ENCODE data around the gene RBMS2. TPM values are rescaled to one million over a fixed set of nuclear protein-coding genes. Genes with fewer than 3 reads are reported as not detected.

The RBMS2 gene
- total RNA-seq, 1 donor from 2014 or later: 129 TPM

GRCh38 chr12:56644654-56645053 is 123.0 kb downstream of the RBMS2 start:
- H3K27me3 ChIP-seq (ENCODE audit: low read depth): no peaks in the 10 kb centered on the region
- H3K9me3 ChIP-seq: no peaks in the 10 kb centered on the region
- peaks cover 49% of the 10 kb centered on the region for H3K36me3 ChIP-seq
- ATAC-seq: no peak
- H3K27ac ChIP-seq: peak overlapping the region; percentile 92
- no peak for DNase-seq
- H3K4me1 ChIP-seq: peaks cover 26% of the 10 kb centered on the region
- TF ChIP-seq, protein P1, sequence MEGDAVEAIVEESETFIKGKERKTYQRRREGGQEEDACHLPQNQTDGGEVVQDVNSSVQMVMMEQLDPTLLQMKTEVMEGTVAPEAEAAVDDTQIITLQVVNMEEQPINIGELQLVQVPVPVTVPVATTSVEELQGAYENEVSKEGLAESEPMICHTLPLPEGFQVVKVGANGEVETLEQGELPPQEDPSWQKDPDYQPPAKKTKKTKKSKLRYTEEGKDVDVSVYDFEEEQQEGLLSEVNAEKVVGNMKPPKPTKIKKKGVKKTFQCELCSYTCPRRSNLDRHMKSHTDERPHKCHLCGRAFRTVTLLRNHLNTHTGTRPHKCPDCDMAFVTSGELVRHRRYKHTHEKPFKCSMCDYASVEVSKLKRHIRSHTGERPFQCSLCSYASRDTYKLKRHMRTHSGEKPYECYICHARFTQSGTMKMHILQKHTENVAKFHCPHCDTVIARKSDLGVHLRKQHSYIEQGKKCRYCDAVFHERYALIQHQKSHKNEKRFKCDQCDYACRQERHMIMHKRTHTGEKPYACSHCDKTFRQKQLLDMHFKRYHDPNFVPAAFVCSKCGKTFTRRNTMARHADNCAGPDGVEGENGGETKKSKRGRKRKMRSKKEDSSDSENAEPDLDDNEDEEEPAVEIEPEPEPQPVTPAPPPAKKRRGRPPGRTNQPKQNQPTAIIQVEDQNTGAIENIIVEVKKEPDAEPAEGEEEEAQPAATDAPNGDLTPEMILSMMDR (IDR thresholded peaks at IDR 0.05): no peak
- intact Hi-C loops (cut with DNase I): no loop called here
- peak overlapping the region; percentile 83 for H3K4me3 ChIP-seq

DNA sequence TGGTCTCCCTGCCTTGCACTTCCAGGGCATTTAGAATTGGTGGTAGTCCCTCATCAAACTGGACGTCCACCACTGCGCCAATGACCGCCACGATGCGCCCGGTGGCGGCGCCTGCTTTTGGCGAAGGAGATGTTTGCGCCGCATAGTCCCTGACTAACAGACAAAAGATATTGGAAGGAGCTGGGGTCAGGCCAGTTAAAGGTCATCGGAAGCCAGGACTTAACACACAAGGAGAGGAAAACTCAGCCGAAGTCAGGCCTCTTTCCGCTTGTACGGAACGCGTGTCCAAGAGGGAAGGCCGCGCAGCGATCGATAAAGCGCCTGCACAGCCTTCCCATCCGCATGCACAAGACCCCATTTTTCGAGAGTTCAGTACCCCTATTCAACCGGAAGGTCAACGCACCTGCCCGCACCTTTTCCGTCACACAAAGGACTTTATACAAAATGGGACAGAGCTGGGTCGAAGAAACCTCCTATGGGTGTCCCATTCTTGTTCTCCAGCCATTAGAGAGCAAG is 123.6 kb downstream of the RBMS2 start:
- ATAC-seq (peak; percentile 2 to 28), DNase-seq (no peak)
- no peaks in the 10 kb centered on the region for H3K9me3 ChIP-seq
- intact Hi-C loops (cut with DNase I): no loop called here
- peaks cover 26% of the 10 kb centered on the region for H3K4me1 ChIP-seq
- H3K36me3 ChIP-seq: peaks cover 43% of the 10 kb centered on the region
- peak overlapping the region; percentile 92 for H3K27ac ChIP-seq
- no peaks in the 10 kb centered on the region for H3K27me3 ChIP-seq (ENCODE audit: low read depth)
- TF ChIP-seq, protein P1 (IDR thresholded peaks at IDR 0.05): no peak
- H3K4me3 ChIP-seq: peak overlapping the region; percentile 83

Other genes starting within 250 kb of the RBMS2 start
- gene CS, start 221.5 kb upstream of the RBMS2 start, total RNA-seq: 175 TPM
- 91.5 TPM for gene CNPY2, start 205.8 kb upstream of the RBMS2 start, total RNA-seq
- gene PAN2, start 187.8 kb upstream of the RBMS2 start, total RNA-seq: 93.5 TPM
- 0.56 TPM for gene IL23A, start 182.9 kb upstream of the RBMS2 start, total RNA-seq
- gene STAT2, start 161.7 kb upstream of the RBMS2 start, total RNA-seq: 213 TPM
- not detected for gene APOF, start 159.0 kb upstream of the RBMS2 start, total RNA-seq
- 10.6 TPM for gene TIMELESS, start 72.4 kb upstream of the RBMS2 start, total RNA-seq
- gene MIP, start 67.2 kb upstream of the RBMS2 start, total RNA-seq: not detected
- gene SPRYD4, start 53.2 kb upstream of the RBMS2 start, total RNA-seq: 3.1 TPM
- gene GLS2, start 33.7 kb upstream of the RBMS2 start, total RNA-seq: 4.8 TPM
- gene BAZ2A, start 108.5 kb downstream of the RBMS2 start, total RNA-seq: 112 TPM
- 319 TPM for gene ATP5F1B, start 124.2 kb downstream of the RBMS2 start, total RNA-seq
- 198 TPM for gene PTGES3, start 166.5 kb downstream of the RBMS2 start, total RNA-seq
- 673 TPM for gene NACA, start 203.5 kb downstream of the RBMS2 start, total RNA-seq
- gene PRIM1, start 230.5 kb downstream of the RBMS2 start, total RNA-seq: 7.7 TPM
- 93.8 TPM for gene HSD17B6, start 241.5 kb downstream of the RBMS2 start, total RNA-seq